WTC11 (cell line): Measurements from ENCODE around the gene SYT8. TPM values are rescaled to one million over a fixed set of nuclear protein-coding genes. Genes with fewer than 3 reads are reported as not detected.

Experiments
- ATAC-seq: fragments of 200-7000 bp; cut with Tn5 transposase; 2 replicates; pipeline ENCODE4 v1.10.0; 2021; ENCODE audit warnings: mild to moderate bottlenecking, moderate library complexity
- CTCF ChIA-PET: fragments of 300-600 bp; sonication (Branson Sonifier 250); formaldehyde crosslinking; loops from one replicate; lab custom pipeline; 2021; ENCODE audit warnings: antibody characterized with exemption; lab: Charles Lee
- POLR2A ChIA-PET: fragments of 350-600 bp; sonication (Branson Sonifier 250); formaldehyde crosslinking; loops from one replicate; lab custom pipeline; 2021; ENCODE audit warnings: antibody characterized with exemption; lab: Charles Lee
- DNase-seq: peaks from one replicate; pipeline ENCODE4 v3.0.0; 2021; ENCODE audit warnings: low spot score
- H3K27ac Mint-ChIP-seq: 2 replicates; pipeline ENCODE4 v1.8.0; 2021; ENCODE audit warnings: mixed read lengths
- H3K27me3 Mint-ChIP-seq: 2 replicates; pipeline ENCODE4 v1.8.0; 2021; ENCODE audit warnings: low read depth, mild to moderate bottlenecking, moderate library complexity, mixed read lengths
- H3K36me3 Mint-ChIP-seq: 2 replicates; pipeline ENCODE4 v1.8.0; 2021; ENCODE audit warnings: mixed read lengths
- H3K4me1 Mint-ChIP-seq: 2 replicates; pipeline ENCODE4 v1.8.0; 2022; ENCODE audit warnings: mixed read lengths
- H3K4me3 Mint-ChIP-seq: 2 replicates; pipeline ENCODE4 v1.8.0; 2021; ENCODE audit warnings: mild to moderate bottlenecking, moderate library complexity, mixed read lengths
- H3K9me3 Mint-ChIP-seq: 2 replicates; pipeline ENCODE4 v1.8.0; 2021; ENCODE audit warnings: mixed read lengths
- AFF4 ChIP-seq: sonication (generic); formaldehyde crosslinking; IDR thresholded peaks from 2 replicates; pipeline ENCODE4 v1.8.1; 2023; ENCODE audit warnings: mild to moderate bottlenecking, missing genetic modification reagents, borderline replicate concordance
- ATF1 ChIP-seq: sonication (generic); formaldehyde crosslinking; IDR thresholded peaks from 2 replicates; pipeline ENCODE4 v1.8.1; 2023; ENCODE audit warnings: mild to moderate bottlenecking, moderate library complexity, missing genetic modification reagents
- CBFB ChIP-seq: sonication (generic); formaldehyde crosslinking; IDR thresholded peaks from 2 replicates; pipeline ENCODE4 v1.8.1; 2022; ENCODE audit warnings: mild to moderate bottlenecking, low read depth, missing genetic modification reagents
- E2F5 ChIP-seq: sonication (generic); formaldehyde crosslinking; IDR thresholded peaks from 2 replicates; pipeline ENCODE4 v1.8.1; 2022; ENCODE audit warnings: mild to moderate bottlenecking, moderate library complexity, missing genetic modification reagents
- GABPB1 ChIP-seq: sonication (generic); formaldehyde crosslinking; IDR thresholded peaks from 2 replicates; pipeline ENCODE4 v1.8.1; 2023; ENCODE audit warnings: mild to moderate bottlenecking, missing genetic modification reagents
- GTF2I ChIP-seq: fragments of 250-450 bp; sonication (Bioruptor Pico); conservative IDR thresholded peaks from 2 replicates; pipeline ENCODE4 v1.4.0; 2021; ENCODE audit warnings: mild to moderate bottlenecking
- IRF2 ChIP-seq: sonication (generic); formaldehyde crosslinking; IDR thresholded peaks from 2 replicates; pipeline ENCODE4 v1.8.0; 2022; ENCODE audit warnings: low read depth, missing genetic modification reagents, borderline replicate concordance
- MAX ChIP-seq: sonication (generic); formaldehyde crosslinking; IDR thresholded peaks from 2 replicates; pipeline ENCODE4 v1.8.0; 2022; ENCODE audit warnings: mild to moderate bottlenecking, missing genetic modification reagents
- MYBL2 ChIP-seq: sonication (generic); formaldehyde crosslinking; IDR thresholded peaks from 2 replicates; pipeline ENCODE4 v1.8.1; 2023; ENCODE audit warnings: mild to moderate bottlenecking, moderate library complexity, missing genetic modification reagents
- NR2C2 ChIP-seq: sonication (generic); formaldehyde crosslinking; IDR thresholded peaks from 2 replicates; pipeline ENCODE4 v1.8.0; 2022; ENCODE audit warnings: mild to moderate bottlenecking, missing genetic modification reagents
- SMAD3 ChIP-seq: sonication (generic); formaldehyde crosslinking; IDR thresholded peaks from 2 replicates; pipeline ENCODE4 v1.8.0; 2022; ENCODE audit warnings: missing genetic modification reagents, mild to moderate bottlenecking, borderline replicate concordance
- USF1 ChIP-seq: sonication (generic); formaldehyde crosslinking; IDR thresholded peaks from 2 replicates; pipeline ENCODE4 v1.8.0; 2022; ENCODE audit warnings: mild to moderate bottlenecking, missing genetic modification reagents
- ZNF232 ChIP-seq: sonication (generic); formaldehyde crosslinking; IDR thresholded peaks from 2 replicates; pipeline ENCODE4 v1.8.0; 2022; ENCODE audit warnings: mild to moderate bottlenecking, missing genetic modification reagents
- ZNF281 ChIP-seq: sonication (generic); formaldehyde crosslinking; IDR thresholded peaks from 2 replicates; pipeline ENCODE4 v1.8.0; 2023; ENCODE audit warnings: mild to moderate bottlenecking, missing genetic modification reagents
- ZNF416 ChIP-seq: fragments of 250-450 bp; sonication (Bioruptor Pico); IDR thresholded peaks from 2 replicates; pipeline ENCODE4 v1.9.0; 2021; ENCODE audit warnings: mild to moderate bottlenecking, inconsistent platforms
- ZNF423 ChIP-seq: fragments of 250-450 bp; sonication (Bioruptor Pico); IDR thresholded peaks from 2 replicates; pipeline ENCODE4 v2.1.2; 2022; ENCODE audit warnings: mild to moderate bottlenecking, moderate library complexity
- ZNF532 ChIP-seq: fragments of 250-450 bp; sonication (Bioruptor Pico); IDR thresholded peaks from 2 replicates; pipeline ENCODE4 v1.9.0; 2021; ENCODE audit warnings: mild to moderate bottlenecking, borderline replicate concordance
- total RNA-seq: library from RNA; stranded (reverse); gene quantifications from 3 replicates; pipeline ENCODE4 v1.2.3, GENCODE V29; 2021

The SYT8 gene
- total RNA-seq, 1 experiment from 2014 or later, result 0.37 TPM

GRCh38 chr11:1857064-1857463 lies 22.3 kb downstream of the SYT8 start:
- ATAC-seq (no peak), DNase-seq (no peak)
- CTCF ChIA-PET, result interaction anchor here (0.8 to 2.4 kb wide), 4 partner anchors 19 to 204 kb away, joined by 3 to 7 read pairs (median 4); no protein-coding TSS in a partner anchor
- Mint-ChIP-seq H3K9me3 (no peaks in the 10 kb centered on the region), H3K27me3 (no peaks in the 10 kb centered on the region), H3K36me3 (no peaks in the 10 kb centered on the region), H3K4me3 (no peak overlapping the region), H3K4me1 (no peaks in the 10 kb centered on the region), H3K27ac (no peak overlapping the region)
- POLR2A ChIA-PET, result no interaction called here
- TF ChIP-seq ATF1 (CRISPR knock-in tag) (no peak), ZNF532 (no peak), ZNF232 (CRISPR knock-in tag) (no peak), AFF4 (CRISPR knock-in tag) (no peak), MYBL2 (CRISPR knock-in tag) (no peak), SMAD3 (CRISPR knock-in tag) (no peak), USF1 (no peak), NR2C2 (CRISPR knock-in tag) (no peak), CBFB (CRISPR knock-in tag) (no peak), GABPB1 (CRISPR knock-in tag) (no peak), E2F5 (no peak), GTF2I (CRISPR knock-in tag) (no peak), ZNF423 (CRISPR knock-in tag) (no peak), MAX (no peak), ZNF416 (CRISPR knock-in tag) (no peak), IRF2 (CRISPR knock-in tag) (no peak), ZNF281 (CRISPR knock-in tag) (no peak)
